ENCODE results near the gene MYO9A. TPM values are rescaled to one million over a fixed set of nuclear protein-coding genes. Genes with fewer than 3 reads are reported as not detected.
A peak's percentile ranks its signal among the peaks of the same experiment; 100 is the strongest.
"Not testable (repeated sequence)": the region's sequence is repeated elsewhere in the genome, so short reads cannot be mapped to it uniquely, and the experiment has no call there.

The MYO9A gene
- total and polyA plus RNA-seq, 4 donors = 17.2 to 116 (median 40.4) TPM

DNA sequence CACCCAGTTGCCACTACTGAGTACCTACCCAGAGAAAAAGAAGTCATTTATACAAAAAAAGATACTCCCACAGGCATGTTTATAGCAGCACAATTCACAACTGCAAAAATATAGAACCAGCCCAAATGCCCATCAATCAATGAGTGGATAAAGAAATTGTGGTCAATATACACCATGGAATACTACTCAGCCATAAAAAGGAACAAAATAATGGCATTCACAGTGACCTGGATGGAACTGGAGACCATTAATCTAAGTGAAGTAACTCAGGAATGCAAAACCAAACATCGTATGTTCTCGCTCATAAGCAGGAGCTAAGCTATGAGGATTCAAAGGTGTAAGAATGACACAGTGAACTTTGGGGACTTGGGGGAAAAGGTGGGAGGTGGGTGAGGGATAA is 61.7 kb downstream of the MYO9A start:
- 95% methylated on average over 2 of the region's 2 CpGs for WGBS (ENCODE audit: insufficient coverage)
- not testable (repeated sequence) for H3K27me3 ChIP-seq (ENCODE audit: control insufficient read depth, insufficient read depth, low read length); H3K4me1 ChIP-seq (ENCODE audit: control insufficient read depth, insufficient read depth, low read length); H3K9me3 ChIP-seq (ENCODE audit: control insufficient read depth, insufficient read depth, low read length); H3K4me3 ChIP-seq (ENCODE audit: low read depth, low read length); H3K27ac ChIP-seq (ENCODE audit: low read depth, low read length); DNase-seq (ENCODE audit: low read depth in 4 of 6, low spot score in 6 of 6); H3K36me3 ChIP-seq (ENCODE audit: control insufficient read depth, insufficient read depth, low read length)

DNA sequence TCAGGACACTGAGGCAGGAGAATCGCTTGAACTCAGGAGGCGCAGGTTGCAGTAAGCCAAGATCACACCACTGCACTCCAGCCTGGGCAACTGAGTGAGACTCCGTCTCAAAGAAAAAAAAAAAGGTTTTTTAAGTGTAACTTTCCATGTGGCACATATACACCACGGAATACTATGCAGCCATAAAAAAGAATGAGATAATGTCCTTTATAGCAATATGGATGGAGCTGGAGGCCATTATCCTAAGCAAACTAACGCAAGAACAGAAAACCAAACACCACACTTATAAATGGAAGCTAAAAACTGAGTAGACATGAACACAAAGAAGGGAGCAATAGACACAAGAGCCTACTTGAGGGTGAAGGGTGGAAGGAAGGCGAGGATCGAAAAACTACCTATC is 64.7 kb downstream of the MYO9A start:
- H3K27ac ChIP-seq (ENCODE audit: low read depth, low read length); DNase-seq (ENCODE audit: low read depth in 4 of 6, low spot score in 6 of 6); H3K9me3 ChIP-seq (ENCODE audit: control insufficient read depth, insufficient read depth, low read length); H3K27me3 ChIP-seq (ENCODE audit: control insufficient read depth, insufficient read depth, low read length); H3K4me3 ChIP-seq (ENCODE audit: low read depth, low read length); H3K4me1 ChIP-seq (ENCODE audit: control insufficient read depth, insufficient read depth, low read length): not testable (repeated sequence)
- 95% methylated on average over 2 of the region's 7 CpGs for WGBS (ENCODE audit: insufficient coverage)
- H3K36me3 ChIP-seq (ENCODE audit: control insufficient read depth, insufficient read depth, low read length) = peaks cover 10% of the 10 kb centered on the region

DNA sequence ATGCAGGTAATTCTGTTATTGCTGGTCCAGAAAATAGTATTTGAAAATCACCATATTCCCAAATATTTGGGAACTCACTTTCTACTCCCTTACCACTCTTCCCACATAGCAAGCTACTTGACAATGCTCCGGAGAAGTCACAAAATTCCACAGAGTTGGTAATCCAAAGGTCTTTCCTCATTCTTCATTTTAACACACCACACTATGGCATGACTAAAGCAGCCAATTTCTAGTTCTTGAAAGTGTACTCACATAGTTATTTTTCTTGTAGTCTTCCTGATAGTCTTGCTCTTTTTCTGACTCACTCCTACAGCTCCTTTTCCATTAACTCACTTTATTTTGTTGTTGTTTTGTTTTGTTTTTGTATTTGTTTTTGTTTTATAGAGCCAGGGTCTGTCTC is 67.2 kb downstream of the MYO9A start:
- H3K4me1 ChIP-seq (ENCODE audit: control insufficient read depth, insufficient read depth, low read length) = no peaks in the 10 kb centered on the region
- WGBS (ENCODE audit: insufficient coverage) = 100% methylated on average over 1 of the region's 1 CpG

DNA sequence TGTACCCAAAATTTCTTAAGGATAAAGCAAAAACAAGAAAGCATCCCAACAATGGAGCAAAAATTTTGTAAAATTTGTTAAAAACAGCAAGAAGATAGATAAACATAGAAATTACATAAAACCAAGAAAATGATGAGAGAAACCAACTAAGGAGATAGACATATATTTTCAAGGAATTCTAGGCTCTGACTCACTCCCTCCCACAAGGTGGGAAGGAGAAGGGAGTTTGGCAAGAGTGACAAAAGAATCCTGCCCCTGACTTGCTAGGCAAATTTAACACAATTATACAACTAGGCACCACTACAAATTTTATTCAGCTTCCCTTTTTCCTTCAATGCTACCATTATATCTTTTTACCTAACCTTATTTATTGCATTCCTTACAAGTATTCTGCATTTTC is 70.9 kb downstream of the MYO9A start:
- Histone ChIP-seq H3K27me3 (ENCODE audit: control insufficient read depth, insufficient read depth, low read length) (no peaks in the 10 kb centered on the region), H3K4me1 (ENCODE audit: control insufficient read depth, insufficient read depth, low read length) (no peaks in the 10 kb centered on the region), H3K9me3 (ENCODE audit: control insufficient read depth, insufficient read depth, low read length) (no peaks in the 10 kb centered on the region), H3K36me3 (ENCODE audit: control insufficient read depth, insufficient read depth, low read length) (peaks cover 7% of the 10 kb centered on the region), H3K27ac (ENCODE audit: low read depth, low read length) (no peak overlapping the region), H3K4me3 (ENCODE audit: low read depth, low read length) (no peak overlapping the region)
- DNase-seq (ENCODE audit: low read depth in 4 of 6, low spot score in 6 of 6) = no peak

More for the DNA sequence above, 67.2 kb downstream of the MYO9A start:
- H3K27me3 ChIP-seq (ENCODE audit: control insufficient read depth, insufficient read depth, low read length) = no peaks in the 10 kb centered on the region
- H3K36me3 ChIP-seq (ENCODE audit: control insufficient read depth, insufficient read depth, low read length) = peaks cover 10% of the 10 kb centered on the region
- H3K27ac ChIP-seq (ENCODE audit: low read depth, low read length) = no peak overlapping the region
- DNase-seq (ENCODE audit: low read depth in 4 of 6, low spot score in 6 of 6) = no peak
- H3K4me3 ChIP-seq (ENCODE audit: low read depth, low read length) = no peak overlapping the region
- no peaks in the 10 kb centered on the region for H3K9me3 ChIP-seq (ENCODE audit: control insufficient read depth, insufficient read depth, low read length)

DNA sequence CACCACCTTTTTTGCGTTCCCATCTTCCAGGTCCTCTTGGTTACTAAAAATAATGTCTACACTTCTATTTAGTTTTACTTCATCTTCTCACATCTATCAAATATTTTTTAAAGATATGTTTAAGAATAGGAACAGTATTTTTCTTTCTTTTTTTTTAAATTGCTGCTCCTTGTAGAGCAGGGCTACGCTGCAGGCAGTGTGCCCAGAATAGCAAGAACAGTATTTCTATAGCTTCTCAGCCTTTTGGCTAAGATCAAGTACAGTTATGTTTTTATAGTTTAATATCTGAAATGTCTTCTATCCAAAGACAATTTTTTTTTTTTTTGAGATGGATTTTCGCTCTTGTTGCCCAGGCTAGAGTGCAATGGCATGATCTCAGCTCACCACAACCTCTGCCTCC is 73.0 kb downstream of the MYO9A start:
- DNase-seq (ENCODE audit: low read depth in 4 of 6, low spot score in 6 of 6) = peak in 1 of 6 donors; percentile 51
- no peak overlapping the region for H3K27ac ChIP-seq (ENCODE audit: low read depth, low read length)
- no peaks in the 10 kb centered on the region for H3K27me3 ChIP-seq (ENCODE audit: control insufficient read depth, insufficient read depth, low read length)
- WGBS (ENCODE audit: insufficient coverage) = no CpG with 5 or more reads among the region's 3 CpGs
- no peak overlapping the region for H3K4me3 ChIP-seq (ENCODE audit: low read depth, low read length)
- no peaks in the 10 kb centered on the region for H3K4me1 ChIP-seq (ENCODE audit: control insufficient read depth, insufficient read depth, low read length)
- no peaks in the 10 kb centered on the region for H3K36me3 ChIP-seq (ENCODE audit: control insufficient read depth, insufficient read depth, low read length)
- no peaks in the 10 kb centered on the region for H3K9me3 ChIP-seq (ENCODE audit: control insufficient read depth, insufficient read depth, low read length)

DNA sequence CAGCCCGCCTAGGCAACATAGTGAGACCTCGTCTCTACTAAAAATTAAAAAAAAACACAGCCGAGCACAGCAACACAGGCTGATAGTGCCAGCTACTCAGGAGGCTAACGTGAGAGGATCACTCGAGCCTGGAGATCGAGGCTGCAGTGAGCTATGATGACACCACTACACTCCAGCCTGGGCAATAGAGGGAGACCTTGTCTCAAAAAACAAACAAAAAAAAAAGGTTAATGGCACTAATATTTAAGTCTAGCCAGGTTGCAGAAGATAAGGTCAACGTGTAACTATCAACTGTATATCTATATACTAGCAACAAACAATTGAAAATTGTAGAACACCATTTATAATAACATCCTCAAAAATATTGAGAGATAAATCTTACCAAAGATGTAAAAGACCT is 75.1 kb downstream of the MYO9A start:
- 93% methylated on average over 2 of the region's 7 CpGs for WGBS (ENCODE audit: insufficient coverage)
- DNase-seq (ENCODE audit: low read depth in 4 of 6, low spot score in 6 of 6) = no peak
- H3K4me3 ChIP-seq (ENCODE audit: low read depth, low read length) = no peak overlapping the region
- H3K27me3 ChIP-seq (ENCODE audit: control insufficient read depth, insufficient read depth, low read length) = no peaks in the 10 kb centered on the region
- no peak overlapping the region for H3K27ac ChIP-seq (ENCODE audit: low read depth, low read length)
- H3K36me3 ChIP-seq (ENCODE audit: control insufficient read depth, insufficient read depth, low read length) = no peaks in the 10 kb centered on the region
- H3K9me3 ChIP-seq (ENCODE audit: control insufficient read depth, insufficient read depth, low read length) = no peaks in the 10 kb centered on the region
- no peaks in the 10 kb centered on the region for H3K4me1 ChIP-seq (ENCODE audit: control insufficient read depth, insufficient read depth, low read length)

DNA sequence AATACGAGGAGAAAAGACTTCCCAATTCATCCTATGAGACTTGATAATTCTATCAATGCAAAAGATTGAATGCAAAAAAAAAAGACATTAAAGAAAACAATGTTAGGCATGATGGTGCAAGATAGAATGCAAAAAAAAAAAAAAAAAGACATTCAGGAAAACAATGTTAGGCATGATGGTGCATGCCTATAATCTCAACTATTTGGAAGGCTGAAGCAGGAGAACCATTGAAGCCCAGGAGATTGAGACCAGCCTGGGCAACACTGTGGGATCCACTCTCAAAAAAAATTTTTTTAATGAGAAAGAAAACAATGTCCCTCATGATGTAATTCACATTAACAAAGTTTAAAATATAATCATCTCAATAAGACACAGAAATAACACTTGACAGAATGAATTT is 75.9 kb downstream of the MYO9A start:
- H3K27me3 ChIP-seq (ENCODE audit: control insufficient read depth, insufficient read depth, low read length) = no peaks in the 10 kb centered on the region
- H3K4me3 ChIP-seq (ENCODE audit: low read depth, low read length) = no peak overlapping the region
- no CpG with 5 or more reads among the region's 1 CpG for WGBS (ENCODE audit: insufficient coverage)

DNA sequence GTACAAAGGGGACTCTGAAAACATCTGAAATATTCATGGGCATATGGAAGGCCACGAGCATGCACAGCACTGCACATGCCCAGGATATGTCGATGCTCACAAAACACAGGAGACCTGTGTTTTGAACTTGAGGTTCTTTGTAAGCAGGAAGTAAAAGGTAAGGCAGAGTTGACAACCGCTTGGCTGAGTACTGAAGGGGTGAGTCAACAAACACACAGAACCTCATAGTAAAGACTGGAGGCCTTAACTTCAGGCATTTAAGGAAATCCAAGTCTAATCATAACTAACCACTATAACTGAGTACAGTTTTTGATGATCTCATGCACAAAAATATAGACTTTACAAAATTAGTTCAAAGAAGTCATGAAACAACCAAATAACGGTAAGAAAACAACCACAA is 80.6 kb downstream of the MYO9A start:
- no peak for DNase-seq (ENCODE audit: low read depth in 4 of 6, low spot score in 6 of 6)
- no peaks in the 10 kb centered on the region for H3K4me1 ChIP-seq (ENCODE audit: control insufficient read depth, insufficient read depth, low read length)
- 88% methylated on average over 1 of the region's 4 CpGs for whole genome bisulfite sequencing (ENCODE audit: insufficient coverage)

More for the DNA sequence above, 75.9 kb downstream of the MYO9A start:
- no peak for DNase-seq (ENCODE audit: low read depth in 4 of 6, low spot score in 6 of 6)
- Histone ChIP-seq H3K36me3 (ENCODE audit: control insufficient read depth, insufficient read depth, low read length) (no peaks in the 10 kb centered on the region), H3K27ac (ENCODE audit: low read depth, low read length) (no peak overlapping the region), H3K4me1 (ENCODE audit: control insufficient read depth, insufficient read depth, low read length) (no peaks in the 10 kb centered on the region), H3K9me3 (ENCODE audit: control insufficient read depth, insufficient read depth, low read length) (no peaks in the 10 kb centered on the region)

DNA sequence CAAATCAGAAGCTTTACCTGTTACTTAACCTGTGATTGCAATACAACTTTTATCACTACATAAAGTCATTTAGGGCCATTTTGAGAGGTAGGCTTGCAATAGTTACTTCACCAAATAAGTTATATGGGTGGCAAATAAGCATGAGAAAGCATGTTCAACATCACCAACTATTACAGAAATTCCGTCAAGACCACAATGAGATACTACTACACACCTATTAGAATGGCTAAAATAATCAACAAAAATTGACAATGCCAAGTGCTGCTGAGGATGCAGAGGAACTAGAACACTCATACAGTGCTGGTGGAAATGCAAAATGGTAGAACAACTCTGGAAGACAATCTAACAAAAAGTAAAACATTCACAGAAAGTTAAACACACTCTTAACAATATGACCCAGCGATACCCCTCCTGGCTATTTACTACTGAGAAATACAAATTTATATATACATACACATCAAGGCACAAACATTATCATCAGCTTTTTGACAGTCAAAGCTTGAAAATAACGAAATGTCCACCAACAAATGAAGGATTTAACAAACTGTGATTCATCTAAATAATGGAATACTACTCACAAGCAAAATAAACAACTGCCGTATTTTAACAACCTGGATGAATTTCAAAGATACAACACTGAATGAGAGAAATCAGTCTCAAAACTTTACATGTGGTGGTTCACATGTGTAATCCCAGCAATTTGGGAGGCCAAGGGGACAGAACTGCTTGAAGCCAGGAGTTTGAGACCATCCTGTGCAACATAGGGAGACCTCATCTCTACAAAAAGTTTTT is 82.9 kb downstream of the MYO9A start:
- Histone ChIP-seq H3K27ac (ENCODE audit: low read depth, low read length) (no peak overlapping the region), H3K9me3 (ENCODE audit: control insufficient read depth, insufficient read depth, low read length) (no peaks in the 10 kb centered on the region), H3K36me3 (ENCODE audit: control insufficient read depth, insufficient read depth, low read length) (peaks cover 3% of the 10 kb centered on the region), H3K27me3 (ENCODE audit: control insufficient read depth, insufficient read depth, low read length) (no peaks in the 10 kb centered on the region), H3K4me1 (ENCODE audit: control insufficient read depth, insufficient read depth, low read length) (no peaks in the 10 kb centered on the region), H3K4me3 (ENCODE audit: low read depth, low read length) (no peak overlapping the region)
- DNase-seq (ENCODE audit: low read depth in 4 of 6, low spot score in 6 of 6) = no peak
- 100% methylated on average over 1 of the region's 4 CpGs for WGBS (ENCODE audit: insufficient coverage)

More for the DNA sequence above, 80.6 kb downstream of the MYO9A start:
- Histone ChIP-seq H3K9me3 (ENCODE audit: control insufficient read depth, insufficient read depth, low read length) (no peaks in the 10 kb centered on the region), H3K4me3 (ENCODE audit: low read depth, low read length) (no peak overlapping the region), H3K27ac (ENCODE audit: low read depth, low read length) (no peak overlapping the region), H3K27me3 (ENCODE audit: control insufficient read depth, insufficient read depth, low read length) (no peaks in the 10 kb centered on the region), H3K36me3 (ENCODE audit: control insufficient read depth, insufficient read depth, low read length) (no peaks in the 10 kb centered on the region)

DNA sequence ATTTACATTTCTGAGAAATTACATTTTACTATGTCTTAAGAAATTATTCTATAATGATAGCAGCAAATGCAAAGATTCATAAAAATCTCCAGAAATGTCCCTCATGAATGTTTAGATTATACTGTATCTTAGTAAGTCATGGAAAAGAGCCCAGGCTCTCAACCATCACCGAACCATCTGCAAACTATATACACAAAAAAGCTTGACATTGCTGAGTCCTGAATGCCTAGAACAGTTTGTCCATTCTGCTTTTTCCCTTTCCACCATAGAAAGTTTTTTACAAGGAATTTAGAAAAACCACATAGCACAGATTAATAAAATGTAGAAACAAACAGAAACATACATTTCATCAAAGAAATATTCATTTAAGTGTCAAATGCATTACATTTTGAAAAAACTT is 83.6 kb downstream of the MYO9A start:
- no peaks in the 10 kb centered on the region for H3K4me1 ChIP-seq (ENCODE audit: control insufficient read depth, insufficient read depth, low read length)
- H3K27me3 ChIP-seq (ENCODE audit: control insufficient read depth, insufficient read depth, low read length) = no peaks in the 10 kb centered on the region
- H3K27ac ChIP-seq (ENCODE audit: low read depth, low read length) = no peak overlapping the region
- no peak for DNase-seq (ENCODE audit: low read depth in 4 of 6, low spot score in 6 of 6)
- no CpG with 5 or more reads among the region's 1 CpG for WGBS (ENCODE audit: insufficient coverage)
- peaks cover 3% of the 10 kb centered on the region for H3K36me3 ChIP-seq (ENCODE audit: control insufficient read depth, insufficient read depth, low read length)
- H3K9me3 ChIP-seq (ENCODE audit: control insufficient read depth, insufficient read depth, low read length) = no peaks in the 10 kb centered on the region
- H3K4me3 ChIP-seq (ENCODE audit: low read depth, low read length) = no peak overlapping the region
